NK-92 (cell line): ENCODE measurements around the gene RIMS4.
"Not testable (repeated sequence)": the region's sequence is repeated elsewhere in the genome, so short reads cannot be mapped to it uniquely, and the experiment has no call there.

ENCODE experiments used
- DNase-seq: peaks from one replicate; lab custom pipeline; 2025; ENCODE audit not compliant: unreplicated experiment; lab: John Stamatoyannopoulos, UW

RIMS4 gene

DNA sequence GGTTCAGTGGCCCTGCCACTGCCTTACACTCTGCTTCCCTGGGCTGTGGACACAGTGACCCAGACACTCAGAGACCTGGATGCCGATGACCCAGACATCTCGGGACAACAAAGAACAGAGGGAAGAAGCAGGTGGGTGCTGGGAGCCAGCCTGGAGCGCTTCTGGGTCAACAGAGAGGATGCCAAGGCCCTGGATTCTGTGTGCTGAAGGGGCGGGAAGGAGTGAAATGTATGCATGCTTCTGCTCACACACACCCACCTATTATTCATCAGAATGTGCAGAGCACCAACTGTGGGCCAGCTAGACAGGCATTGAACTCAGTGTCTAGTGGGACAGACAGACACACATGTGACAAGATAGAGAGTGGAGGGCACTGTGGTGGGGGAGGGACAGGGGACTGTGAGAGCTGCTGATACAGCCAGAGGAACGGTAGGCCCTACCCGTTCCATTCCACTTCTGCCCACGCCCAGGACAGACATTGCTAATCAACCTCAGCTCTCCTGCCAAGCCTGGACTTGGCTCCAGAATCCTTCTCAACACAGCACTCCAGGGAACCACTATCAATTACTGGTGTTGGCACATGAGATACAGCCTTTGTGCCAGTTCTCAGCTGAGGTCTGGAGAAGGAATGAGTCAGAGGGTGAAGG, 44.5 kb downstream of the RIMS4 start:
- DNase-seq = no peak

DNA sequence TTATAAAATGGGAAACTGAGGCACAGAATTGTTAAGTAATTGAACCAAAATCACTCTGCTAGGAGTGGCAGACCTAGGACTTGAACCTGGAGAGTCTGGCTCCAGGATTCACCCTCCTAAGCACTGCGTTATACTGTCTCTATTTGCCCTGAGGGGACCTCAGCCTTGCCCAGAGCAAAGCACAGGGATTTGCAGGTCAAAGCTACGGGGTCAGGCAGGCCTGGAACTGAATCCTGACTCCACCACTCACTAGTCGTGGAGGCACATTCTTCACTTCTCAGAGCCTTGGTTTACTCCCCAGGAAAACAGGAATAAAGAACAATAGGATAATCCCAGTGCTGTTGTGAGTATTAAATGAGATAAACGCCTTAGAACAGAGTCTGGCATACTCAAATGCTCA, 45.3 kb downstream of the RIMS4 start:
- no peak for DNase-seq

DNA sequence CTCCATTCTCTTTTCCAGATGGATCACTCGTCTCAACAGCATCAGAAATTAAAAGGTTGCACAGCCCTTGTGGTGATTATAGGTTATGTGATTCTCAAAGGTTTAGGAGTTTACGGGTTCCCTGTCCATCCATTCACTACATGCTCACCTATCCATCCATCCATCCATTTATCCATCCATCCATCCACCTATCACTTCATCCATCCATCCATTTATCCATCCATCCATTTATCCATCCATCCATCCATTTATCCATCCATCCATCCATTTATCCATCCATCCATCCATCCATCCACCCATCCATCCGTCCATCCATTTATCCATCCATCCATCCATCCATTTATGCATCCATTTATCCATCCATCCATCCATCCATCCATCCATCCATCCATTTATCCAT, 46.5 kb downstream of the RIMS4 start:
- not testable (repeated sequence) for DNase-seq

DNA sequence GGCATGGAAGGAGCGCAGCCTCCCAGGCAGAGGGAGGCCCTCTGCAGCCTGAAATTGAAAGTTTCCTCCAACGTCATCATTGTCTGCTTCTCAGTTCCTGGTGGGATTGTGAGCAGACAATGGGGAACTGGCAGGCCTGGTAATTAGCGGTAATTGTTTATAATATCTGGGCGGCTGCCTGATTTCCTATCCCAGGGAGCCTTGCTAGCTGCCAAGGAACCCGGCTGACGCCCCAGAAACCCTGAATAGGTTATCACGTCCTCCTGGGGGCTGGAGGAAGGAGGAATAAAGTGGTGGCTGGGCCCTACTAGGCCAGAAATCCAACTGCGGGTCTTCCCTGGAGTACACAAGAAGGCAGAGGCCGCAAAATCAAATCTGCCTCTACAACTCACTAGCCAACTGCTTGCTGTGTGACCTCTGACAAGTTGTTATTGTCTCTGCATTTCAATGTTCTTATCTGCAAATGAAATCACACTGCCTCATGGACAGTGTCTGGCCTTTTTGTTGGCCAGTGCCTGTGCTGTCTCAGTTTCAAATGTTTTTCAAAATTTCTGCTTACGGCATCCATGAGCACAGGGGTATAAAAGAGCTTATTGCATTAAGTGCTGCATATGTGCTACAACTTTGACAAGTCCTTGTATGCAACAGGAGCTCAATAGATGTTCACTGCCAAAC, 47.7 kb downstream of the RIMS4 start:
- DNase-seq = no peak

DNA sequence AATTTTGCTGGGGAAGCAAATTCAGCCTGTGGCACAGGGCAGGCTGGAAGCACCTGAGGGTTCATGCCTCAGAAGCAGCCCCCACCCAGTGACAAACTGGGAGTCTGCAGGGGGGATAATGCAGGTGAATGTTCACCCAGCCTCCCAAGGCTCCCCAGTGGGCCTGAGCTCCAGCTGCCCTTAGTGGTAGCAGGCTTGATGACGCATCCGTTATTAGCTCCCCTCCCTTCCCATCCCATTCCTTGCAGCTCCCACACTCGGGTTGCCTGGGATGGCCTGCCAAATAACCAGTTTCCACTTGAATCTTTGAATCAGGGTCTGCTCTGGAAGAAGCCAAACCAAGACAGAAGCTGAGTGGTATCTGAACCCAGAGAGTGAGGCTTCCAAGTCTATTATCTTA, 48.9 kb downstream of the RIMS4 start:
- no peak for DNase-seq

DNA sequence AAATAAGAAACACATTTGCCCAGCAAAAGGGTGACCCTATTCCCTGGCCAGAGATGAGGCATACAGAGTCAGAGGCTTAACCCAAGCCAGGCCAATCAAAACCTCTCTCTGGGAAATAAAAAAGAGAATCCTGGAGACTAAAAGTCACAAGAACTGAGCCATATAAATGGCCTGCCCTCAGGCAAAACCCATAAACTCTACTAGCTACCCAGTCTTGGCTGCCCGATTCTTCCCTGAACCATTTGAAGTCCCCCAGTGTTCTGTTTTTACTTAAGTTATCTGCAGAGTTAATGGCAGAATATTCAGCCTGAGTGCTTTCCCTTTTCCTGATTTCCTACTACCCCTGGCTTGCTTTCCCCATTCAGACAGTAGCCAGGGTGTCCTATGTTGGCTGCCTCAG, 50.8 kb downstream of the RIMS4 start:
- DNase-seq = no peak

DNA sequence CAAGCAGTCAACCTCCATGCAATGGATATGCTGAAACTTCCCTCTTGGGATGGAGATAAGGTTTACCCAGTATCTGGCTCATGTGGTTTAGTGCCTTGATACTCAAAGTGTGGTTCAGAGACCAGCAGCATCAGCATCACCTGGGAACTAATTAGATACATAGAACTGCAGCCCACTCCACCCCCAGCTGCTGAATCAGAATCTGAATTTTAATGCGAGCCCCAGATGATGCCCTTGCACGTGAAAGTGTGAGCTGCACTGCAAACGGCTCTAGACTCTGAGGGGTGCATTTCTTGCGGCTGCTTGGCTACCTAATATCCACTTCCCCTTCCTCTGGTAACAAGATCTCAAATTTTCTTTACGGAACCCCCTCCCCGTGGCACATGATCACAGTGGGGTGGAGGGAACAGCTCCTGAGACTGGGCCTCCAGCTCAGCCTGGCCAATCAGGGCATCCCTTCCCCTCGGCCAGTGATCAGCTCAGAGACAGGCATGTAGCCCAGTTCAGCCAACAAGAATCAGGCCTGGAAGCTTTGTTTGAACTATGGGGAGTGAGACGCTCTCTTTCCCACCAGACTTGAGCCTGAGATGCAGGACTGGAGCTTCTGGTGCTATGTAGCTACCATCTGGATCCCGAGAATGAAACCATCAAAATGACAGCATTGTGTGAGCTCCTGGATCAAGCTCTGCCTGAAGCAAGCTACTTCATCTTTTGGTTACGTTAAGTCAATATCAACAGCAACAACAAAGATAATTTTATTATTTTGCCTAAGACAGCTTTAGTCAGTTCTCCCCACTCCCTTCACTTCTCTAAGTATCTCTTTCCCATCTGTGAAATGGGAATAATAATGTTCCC, 51.9 kb downstream of the RIMS4 start:
- DNase-seq = no peak

DNA sequence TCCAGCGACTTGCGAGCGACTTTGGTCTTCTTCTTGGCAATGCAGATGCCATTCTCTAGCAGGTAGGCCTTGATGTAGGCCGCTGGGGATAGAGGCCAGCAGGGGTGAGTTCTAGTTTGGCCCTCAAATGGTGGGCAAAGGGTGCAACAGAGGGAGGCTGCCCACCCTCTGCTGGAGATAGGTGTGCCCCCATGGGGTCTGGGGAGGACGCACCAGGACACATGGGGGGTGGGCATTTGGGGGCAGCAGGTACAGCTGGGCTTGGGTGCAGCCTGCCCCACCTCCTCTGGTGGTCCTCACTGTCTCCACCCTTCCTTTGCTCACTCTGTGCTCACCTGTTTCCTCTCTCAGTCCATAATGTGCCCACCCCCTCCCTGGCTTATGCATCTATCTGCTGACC, 53.4 kb downstream of the RIMS4 start:
- no peak for DNase-seq

DNA sequence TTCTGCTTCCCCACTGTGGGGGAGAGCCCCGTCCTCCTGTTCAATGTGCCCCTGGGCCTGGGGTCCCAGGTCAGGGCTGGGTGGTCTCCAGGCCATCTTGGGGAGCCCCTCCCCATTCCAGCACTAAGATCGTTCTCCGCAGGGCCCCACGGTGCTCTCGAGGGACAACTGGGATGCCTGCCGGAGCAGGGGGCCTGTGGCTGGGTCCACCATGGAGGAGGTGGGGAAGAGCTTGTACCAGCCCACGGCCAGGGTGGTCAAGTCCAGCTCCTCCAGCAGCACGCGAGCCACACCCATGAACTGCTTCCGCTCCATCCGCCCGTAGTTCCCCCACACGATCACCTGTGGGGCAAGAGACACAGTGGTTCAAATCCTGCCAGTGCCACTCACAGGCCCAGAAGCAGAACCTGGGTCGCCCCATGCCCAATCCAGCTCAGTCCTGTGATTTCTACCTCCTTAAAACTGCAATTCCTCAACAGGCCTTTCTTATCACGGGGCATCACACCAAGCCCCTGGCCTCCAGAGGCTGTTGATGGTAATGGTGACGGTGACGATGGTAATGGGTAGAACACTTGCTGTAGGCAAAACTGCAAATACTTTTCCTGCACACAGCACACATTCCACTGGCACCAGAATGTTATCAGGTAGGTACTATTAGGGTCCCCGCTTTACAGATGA, 54.2 kb downstream of the RIMS4 start:
- DNase-seq = no peak

DNA sequence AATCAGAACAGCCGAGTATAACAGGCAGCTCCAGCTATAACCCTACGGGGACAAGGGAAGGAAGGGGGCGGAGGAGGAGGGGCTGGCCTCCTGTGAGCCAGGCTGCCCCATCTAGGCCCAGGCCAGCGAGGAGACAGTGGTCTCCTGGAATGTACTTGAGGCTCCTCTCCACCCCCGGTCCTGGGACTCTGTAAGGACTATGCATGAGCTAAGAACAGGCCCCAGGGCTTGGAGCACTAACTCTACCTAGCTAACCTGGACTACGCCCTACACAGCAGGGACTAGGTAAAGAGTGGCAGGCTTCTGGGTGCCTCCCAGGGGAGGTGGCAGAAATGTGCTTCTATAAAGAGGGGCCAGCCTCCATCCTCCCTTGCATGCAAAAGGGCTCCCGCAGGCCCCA, 55.8 kb downstream of the RIMS4 start:
- no peak for DNase-seq

DNA sequence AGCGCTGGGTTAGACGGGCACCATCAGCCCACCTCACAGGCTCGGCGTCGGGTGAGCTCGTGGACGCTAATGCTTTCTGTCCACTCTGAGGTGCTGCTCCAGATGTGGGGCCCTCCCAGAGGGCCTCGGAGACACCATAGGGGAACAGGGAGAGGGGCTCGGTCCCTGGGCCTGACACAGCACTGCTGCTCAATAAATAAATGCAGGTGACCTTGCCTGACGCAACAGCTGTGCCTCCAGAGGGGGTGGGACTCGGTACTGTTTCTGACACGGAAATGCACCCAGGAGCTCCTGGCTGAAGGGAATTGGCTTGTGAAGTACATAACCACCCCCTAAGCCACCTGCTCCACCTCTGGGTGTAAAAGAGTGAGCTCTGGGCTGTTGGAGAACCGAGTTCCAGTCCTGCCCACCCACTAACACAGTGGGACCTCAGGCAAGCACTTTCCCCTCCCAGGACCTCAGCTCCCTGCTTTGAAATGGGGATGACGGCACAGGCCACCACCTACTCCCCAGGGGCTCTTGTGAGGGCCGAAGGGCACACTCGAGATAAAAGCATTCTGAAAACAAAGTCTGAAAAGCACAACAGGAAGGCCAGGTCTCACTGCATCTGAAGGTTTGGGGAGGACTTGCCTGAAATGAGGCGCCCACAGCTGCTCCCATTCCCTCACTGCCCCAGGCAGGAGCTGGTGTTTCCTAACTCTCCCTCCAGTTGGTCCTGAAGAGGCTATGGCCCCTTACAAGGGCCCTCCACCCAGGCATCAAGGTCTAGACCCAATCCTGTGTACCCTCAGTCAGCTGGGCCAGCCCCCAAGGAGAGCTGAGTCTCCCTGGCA, 58.0 kb downstream of the RIMS4 start:
- DNase-seq = no peak

DNA sequence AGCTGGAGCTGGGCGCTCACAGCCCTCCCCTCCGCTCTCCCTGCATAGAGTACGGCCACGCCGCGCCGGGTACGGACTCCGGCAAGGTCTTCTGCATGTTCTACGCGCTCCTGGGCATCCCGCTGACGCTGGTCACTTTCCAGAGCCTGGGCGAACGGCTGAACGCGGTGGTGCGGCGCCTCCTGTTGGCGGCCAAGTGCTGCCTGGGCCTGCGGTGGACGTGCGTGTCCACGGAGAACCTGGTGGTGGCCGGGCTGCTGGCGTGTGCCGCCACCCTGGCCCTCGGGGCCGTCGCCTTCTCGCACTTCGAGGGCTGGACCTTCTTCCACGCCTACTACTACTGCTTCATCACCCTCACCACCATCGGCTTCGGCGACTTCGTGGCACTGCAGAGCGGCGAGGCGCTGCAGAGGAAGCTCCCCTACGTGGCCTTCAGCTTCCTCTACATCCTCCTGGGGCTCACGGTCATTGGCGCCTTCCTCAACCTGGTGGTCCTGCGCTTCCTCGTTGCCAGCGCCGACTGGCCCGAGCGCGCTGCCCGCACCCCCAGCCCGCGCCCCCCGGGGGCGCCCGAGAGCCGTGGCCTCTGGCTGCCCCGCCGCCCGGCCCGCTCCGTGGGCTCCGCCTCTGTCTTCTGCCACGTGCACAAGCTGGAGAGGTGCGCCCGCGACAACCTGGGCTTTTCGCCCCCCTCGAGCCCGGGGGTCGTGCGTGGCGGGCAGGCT, 60.1 kb downstream of the RIMS4 start:
- DNase-seq = no peak

DNA sequence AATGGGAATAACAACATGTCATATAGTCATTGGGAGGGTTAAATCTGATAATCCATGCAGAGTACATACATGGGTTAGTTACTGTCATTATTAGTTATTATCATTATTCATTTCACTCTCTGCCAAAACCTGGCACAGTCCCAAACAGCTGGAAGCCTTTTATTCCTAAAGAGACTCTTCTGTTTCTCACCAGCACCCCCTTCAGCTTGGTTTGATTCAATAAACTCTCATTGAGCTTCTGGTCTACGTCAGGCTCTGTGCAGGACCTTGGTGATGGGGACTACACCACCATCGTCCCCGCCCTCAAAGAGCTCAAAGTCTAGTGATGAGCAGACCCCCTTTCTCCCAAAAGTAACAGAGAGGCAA, 62.4 kb downstream of the RIMS4 start:
- no peak for DNase-seq

DNA sequence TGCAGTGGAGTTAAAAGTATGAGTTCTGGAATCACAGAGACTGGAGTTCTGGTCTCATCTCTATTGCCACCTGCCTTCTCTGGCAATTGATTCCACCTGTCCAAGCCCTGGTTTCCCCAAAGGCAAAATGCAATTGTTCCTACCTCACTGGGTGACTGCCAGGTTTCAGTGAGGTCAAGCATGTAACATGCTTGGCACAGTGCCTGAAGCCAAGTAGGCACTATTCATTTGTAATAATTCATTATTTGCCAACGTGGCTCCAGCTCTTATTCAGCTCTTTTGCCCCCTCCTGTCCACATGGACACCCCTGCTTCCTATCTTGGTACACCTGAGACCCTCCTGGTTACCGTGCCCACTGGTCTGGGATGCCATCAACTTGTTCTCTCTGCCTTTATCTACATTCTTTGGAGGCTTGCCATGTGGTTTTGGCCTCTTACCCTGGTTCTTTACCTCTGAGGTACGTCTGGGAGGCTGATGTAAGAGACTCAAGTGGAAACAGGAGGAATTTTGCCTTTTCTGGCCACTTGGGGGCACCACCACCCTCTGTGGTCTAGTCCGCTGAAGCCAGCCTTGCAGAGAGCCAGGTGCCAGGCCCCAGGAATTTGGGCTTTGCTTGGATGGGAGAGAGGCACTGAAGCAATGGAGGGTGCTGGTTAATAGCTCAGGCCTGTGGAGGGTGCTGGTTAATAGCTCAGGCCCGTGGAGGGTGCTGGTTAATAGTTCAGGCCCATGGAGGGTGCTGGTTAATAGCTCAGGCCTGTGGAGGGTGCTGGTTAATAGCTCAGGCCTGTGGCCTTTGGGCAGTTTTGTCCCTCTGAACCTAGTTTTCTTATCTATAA, 63.0 kb downstream of the RIMS4 start:
- no peak for DNase-seq

DNA sequence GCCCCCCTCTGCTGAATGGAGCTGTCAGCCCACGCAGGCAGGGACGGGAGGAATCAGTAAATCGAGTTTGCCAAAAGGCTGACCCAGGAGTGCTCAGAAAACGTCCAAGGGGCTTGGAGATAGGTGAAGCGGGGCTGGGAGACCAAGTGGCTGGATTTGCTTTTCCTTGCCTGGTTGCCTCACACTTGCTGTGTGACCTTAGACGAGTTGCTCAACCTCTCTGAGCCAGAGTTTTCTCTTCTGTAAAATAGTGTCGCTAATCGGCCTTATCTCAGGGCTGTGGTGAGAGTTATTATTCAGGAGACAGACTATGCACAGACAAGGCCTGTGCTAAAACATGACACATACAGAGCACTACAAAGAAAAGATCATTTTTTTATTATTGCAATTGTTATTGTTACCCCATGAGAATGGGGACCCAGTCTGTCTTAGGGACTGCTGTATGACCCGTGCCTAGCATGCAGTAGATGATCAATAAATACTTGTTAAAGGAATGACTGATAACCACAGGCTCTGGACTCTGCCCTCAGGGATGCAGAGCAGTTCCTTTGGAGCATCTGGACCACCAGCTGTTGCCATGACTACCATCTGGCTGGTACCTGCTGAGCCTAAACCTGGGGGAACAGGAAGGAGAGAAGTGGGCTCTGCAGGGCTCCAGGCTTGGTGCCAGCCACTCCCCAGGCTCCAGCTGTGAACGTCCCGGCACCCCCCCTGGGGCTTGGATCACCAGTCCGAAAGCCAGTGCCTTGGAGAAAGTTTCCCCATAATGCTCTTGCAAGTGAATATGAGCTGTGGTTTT, 63.8 kb downstream of the RIMS4 start:
- no peak for DNase-seq

DNA sequence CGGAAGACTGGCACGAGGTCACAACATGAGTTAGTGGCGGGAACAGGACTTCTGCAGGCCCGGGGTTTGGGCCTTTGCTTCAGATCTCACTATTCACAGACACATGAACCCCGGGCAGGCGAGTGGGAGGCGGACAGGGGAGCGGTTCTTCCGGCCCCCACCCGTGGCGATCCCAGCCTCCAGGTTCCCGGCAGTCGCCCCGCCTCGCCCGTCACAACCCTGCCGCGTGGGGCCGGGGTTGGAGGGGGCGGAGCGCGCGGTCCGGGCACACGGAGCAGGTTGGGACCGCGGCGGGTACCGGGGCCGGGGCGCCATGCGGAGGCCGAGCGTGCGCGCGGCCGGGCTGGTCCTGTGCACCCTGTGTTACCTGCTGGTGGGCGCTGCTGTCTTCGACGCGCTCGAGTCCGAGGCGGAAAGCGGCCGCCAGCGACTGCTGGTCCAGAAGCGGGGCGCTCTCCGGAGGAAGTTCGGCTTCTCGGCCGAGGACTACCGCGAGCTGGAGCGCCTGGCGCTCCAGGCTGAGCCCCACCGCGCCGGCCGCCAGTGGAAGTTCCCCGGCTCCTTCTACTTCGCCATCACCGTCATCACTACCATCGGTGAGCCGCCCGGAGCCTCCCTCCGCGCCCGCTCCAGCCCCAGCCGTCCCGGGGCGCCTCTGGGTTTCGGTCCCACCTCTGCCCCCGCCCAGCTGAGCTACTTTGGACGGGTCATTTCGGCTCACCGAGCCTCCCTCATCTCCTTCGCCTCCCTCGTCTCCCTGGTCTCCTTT, 64.6 kb downstream of the RIMS4 start, which contains the start of gene KCNK15:
Gene KCNK15 (plus strand): TSS at position 268 of the 769 bp plus-strand sequence. CDS start 46 bp downstream, at position 314.
- no peak for DNase-seq

DNA sequence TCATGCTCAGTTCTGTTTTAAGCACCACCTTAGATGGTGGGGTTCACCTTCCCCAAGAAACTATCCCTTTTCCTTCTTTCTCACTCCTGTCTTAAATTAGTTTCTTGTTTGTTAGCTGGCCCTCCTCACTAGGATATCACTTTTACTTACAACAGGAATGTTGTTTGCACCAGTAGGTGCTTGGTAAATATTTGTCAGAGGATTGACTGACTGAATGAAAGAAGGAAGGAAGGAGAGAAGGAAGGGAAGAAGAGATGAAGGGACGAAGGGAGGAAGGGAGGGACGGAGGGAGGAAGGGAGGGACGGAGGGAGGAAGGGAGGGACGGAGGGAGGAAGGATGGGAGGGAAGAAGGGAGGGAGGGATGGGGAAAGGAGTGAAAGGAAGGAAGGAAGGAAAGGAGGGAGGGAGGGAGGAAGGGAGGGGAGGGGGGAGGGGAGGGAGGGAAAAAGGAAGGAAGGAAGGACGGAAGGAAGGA, 65.2 kb downstream of the RIMS4 start:
- DNase-seq = no peak
